Stimulated activated CD4-positive, alpha-beta T cell treated with anti-CD3 and anti-CD28 coated beads, Interleukin-1b, Interleukin-23, amount 100 ng/mL, for 4 hours (primary cell): Measurements from ENCODE around the gene GRID2.

ENCODE experiments used
- DNase-seq, 2 donors: peaks; one replicate each; pipeline ENCODE4 v3.0.0-alpha.2; 2020; ENCODE audit warnings: low read depth in 2 of 2

Gene GRID2

DNA sequence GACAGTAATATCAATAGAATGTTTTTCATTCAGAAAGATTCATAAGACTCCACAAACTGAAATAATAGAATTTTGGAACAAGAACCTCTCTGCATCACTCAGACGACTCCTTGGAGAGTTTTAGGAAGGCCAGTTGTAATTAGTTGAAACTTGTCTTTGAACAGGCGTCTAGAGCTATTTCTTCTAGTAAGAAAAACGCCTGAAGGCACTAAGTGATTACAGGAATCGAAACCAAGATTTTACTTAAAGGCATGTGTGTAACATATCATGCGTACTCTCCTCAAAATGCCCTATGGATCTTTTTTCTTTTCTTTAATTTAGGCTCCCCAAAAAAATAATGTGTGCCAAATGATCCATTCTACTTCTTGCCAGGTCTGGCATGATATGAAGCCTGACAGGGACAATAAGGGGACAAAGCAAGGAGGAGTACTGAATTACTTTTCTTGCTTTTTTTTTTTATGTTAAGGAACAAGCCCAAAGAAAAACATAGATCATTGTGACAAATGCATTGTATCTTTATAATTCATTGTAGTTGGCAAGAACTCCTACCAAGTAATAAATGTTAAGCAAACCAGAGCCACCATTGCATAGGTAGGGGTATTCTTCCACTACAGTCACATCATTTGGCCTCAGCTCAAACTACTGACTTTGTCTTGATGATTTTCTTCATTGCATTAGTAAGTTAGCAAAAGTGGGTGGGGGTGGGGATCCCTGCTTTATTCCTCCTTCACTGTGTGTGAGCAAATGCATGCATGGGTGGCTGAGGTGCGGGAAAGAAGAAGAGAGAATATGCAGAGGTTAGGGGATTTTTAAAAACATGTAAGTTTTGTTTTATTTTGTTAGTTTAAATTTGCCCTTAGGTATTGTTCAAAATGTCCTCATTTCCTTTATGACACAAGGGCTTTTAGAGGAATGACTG lies 1444.9 kb downstream of the GRID2 start:
- DNase-seq, result no peak

DNA sequence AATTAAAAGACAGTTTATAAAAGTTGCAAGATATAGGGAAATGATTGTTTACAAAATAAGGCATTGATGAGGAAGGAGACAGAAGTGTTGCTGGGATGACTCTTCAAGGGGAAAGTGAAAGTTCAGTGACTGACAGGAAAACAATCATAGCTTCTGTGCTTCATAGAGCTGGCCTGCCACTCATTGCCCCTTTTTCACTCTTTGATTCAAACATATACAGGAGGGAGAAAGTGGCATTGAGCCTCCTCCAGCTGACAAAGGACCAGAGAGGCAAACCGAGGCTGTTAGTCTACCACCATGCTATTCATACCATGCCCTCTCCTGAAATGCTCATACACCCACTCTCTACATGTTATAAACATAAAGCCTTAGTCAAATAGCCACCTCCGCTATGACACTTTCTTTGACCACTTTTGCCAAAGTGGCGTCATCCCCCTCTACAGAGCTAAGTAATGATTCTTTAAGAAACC lies 1445.6 kb downstream of the GRID2 start:
- DNase-seq, result no peak

DNA sequence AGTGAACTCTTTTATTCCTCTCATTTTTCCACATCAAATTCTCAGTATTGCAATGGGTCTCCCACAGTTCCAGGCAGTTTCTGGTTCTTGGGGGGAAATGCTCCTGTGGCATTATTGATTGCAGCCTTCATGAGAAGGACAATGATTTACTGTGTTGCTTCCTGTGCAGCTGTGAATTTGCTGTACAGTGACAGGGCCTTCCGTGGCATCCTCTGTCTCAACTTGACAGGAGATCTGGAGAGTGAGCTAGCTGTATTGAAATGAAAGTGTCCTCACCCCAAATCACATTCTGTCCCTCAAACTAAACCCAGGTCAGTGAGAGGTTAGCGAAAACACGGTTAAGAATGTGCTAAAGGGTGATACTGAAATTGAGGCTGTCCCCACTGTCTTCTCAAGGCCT lies 1447.6 kb downstream of the GRID2 start:
- no peak for DNase-seq

DNA sequence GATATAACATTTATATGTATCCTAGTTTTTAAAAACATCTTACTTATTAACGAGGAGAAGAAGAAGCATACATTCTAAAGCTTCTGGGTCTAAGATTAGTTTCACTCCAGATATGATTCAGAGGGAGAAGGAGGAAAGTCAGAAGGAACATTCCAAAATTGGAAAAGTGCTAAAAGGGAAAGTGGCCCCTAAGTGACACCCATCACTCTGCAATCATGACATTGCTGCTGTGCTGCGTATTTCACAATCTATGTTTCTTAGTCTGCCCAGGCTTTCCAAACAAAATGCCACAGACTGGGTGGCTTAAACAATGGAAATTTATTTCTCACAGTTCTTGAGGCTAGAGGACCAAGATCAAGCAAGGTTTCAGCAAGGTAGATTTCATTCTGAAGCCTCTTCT lies 1452.3 kb downstream of the GRID2 start:
- DNase-seq, result no peak

DNA sequence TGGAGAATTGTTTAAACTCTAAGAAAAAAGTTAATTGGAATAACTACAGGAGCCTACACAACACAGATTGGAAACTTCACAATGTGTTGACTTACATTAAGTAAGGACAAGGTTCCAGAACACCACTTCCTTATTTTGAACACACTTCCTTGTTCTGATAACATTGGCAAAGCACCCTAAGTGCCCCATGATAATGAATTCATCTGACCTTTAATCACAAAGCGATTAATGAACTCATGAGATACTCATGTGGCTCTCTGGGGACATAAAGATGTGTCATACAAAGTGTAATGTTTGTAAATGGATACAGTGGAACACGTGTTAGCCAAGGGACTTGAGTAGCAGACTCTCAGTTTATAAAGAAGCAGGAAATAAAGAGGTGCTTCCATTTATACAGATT lies 1455.7 kb downstream of the GRID2 start:
- no peak for DNase-seq

DNA sequence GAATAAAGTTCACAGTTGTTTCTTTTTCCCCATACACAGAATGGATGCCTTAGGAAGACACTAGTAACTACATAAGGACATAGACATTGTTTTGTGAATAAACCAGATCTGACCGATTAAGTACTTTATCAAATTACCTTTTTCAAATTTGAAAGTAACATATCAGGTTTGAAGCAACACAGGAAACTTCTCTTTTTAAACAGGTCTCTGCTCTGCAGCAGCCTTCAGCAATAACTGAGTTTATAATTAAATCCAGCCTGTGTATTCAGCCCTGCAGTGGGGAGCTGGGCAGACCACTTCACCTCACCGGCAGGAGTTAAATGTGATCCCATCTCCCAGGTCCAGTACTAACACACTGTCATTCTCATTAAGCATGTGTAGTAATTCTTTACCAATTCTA lies 1456.5 kb downstream of the GRID2 start:
- DNase-seq, result no peak

DNA sequence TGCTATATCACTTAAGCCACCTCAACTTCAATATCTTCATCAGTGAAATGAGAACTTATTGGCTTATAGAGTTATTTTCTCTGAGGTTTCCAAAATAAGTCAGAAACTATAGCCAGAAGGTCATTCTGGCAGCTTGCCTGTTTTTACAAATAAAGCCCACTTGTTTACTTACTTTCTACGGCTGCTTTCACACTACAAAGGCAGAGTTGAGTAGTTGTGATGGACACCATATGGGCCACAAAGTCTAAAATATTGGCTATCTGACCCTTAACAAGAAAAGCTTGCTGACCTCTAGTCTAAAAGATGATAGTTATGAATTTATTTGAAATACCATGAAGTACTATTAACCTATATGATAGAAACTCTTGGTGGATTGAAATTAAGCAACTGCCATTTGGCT lies 1457.5 kb downstream of the GRID2 start:
- no peak for DNase-seq

DNA sequence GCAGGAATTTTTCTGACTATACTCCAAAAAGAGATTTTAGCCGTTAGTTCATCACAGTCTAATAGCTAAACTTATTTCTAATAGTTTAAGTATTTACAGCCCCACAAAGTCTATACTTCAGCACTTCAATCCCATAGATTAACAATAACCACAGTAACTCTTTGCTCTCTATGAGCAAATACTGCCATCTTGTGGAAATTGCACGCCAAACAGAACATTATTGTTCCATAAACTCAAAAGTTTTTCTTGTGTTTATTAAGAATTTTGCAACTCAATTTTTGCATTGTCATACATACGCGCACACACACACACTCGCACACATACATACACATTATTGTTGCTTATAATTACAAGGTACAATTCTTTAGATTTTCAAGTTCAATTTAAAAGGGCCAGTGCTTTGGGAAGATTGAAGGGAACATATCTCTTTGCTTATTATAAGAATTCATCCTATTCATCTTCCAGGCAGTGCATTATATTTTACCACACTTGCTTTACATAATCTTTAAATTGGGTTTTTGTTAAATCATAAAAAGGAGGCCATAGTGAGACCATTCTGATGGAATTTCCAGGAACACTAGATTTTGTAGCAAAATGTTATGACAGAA lies 1461.0 kb downstream of the GRID2 start:
- DNase-seq, result no peak

DNA sequence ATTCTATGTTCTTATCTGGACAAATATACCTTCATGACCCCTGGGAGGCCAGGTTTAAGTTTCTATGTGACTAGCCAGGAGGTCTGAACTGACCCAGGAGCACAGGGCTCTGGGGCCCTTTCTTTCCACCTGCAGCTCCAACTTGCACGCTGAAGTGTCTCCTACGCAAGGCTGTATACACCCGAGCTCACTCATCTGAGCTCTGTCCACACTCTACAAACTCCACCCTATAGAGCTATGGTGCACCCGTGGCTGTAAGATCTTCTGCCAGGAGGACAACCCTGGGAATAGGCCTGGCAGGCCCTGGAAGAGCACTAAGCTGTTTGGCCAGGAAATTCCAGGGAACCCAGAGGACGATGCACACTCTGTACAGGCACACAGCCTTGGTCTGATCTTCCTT lies 1464.2 kb downstream of the GRID2 start:
- no peak for DNase-seq

DNA sequence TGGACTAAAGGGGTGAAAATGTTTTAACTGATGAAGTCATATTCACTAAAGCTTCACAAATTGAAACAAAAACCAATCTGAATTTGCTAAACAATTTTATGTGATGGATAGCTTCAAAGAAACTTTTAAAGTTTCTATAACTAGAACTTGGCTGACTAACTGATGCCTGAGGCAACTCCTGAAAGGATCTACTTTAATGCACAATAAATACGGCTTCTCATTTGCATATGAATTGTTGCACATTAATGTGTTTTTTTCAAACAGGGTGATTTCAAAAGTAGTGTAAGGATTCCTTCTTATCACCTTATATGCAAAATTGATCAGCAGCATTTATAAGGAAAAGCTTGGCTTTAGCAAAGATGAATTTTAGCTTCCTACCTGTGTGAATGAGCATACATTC lies 1466.4 kb downstream of the GRID2 start:
- DNase-seq, result no peak

DNA sequence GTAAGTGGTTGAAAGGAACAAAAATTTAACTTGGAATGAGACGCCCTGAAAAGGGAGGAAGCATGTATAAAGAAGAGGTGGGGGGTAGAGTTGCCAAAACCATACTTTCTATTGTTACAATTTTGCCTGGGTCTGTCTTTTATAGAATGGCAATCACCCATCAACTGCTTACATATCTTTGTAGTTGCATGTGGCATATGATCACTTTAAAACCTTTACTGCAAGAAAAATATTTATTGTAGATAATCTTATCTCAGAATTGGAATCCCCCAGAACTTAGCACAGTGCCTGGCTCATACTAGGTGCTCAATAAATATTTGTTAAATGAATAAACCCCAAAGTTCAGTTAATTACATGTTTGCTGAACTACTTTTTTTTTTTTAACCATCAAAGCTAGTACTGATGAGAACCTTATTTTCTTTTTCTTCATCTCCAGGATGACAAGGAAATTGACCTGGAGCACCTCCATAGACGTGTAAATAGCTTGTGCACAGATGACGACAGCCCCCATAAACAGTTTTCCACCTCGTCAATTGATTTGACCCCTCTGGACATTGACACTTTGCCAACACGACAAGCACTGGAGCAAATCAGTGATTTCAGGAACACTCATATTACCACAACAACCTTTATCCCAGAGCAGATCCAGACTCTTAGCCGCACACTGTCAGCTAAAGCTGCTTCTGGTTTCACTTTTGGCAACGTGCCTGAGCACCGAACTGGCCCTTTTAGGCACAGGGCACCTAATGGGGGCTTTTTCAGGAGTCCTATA lies 1468.1 kb downstream of the GRID2 start:
- no peak for DNase-seq

DNA sequence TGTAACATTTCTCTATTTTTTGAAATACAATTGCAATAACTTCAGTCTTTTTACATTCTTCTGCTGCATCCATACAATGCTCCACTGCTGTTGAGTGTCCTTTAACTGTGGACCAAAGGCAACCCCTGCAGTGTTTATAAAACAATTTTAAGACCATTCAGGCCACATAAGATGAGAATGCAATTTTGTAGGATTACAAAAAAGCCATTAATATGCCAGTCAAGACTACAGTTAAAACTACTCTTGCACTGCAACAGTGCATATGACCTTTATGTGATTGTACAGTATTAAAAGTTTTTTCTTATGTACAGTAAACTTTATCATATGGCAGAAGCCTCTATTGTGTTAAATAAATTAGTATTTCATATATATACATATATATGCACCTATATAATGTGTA lies 1469.1 kb downstream of the GRID2 start:
- no peak for DNase-seq

DNA sequence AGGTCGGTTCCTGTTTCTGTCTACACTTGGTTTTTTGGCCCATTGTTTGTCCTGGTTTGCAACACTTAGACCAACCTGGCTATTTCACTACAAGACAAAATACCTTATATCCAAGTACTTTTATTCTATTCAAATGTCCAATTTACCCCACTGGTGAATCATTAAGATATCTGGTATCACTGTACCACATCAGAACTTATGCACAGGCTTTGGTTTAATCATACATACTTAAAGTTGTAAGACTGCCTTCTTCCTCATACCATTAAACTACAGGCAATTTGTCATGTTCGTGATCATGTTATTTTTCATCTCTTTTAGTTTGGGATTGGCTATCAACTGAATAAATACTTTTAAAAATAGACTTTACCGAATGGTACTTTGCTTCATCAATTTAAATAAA lies 1471.8 kb downstream of the GRID2 start:
- no peak for DNase-seq

DNA sequence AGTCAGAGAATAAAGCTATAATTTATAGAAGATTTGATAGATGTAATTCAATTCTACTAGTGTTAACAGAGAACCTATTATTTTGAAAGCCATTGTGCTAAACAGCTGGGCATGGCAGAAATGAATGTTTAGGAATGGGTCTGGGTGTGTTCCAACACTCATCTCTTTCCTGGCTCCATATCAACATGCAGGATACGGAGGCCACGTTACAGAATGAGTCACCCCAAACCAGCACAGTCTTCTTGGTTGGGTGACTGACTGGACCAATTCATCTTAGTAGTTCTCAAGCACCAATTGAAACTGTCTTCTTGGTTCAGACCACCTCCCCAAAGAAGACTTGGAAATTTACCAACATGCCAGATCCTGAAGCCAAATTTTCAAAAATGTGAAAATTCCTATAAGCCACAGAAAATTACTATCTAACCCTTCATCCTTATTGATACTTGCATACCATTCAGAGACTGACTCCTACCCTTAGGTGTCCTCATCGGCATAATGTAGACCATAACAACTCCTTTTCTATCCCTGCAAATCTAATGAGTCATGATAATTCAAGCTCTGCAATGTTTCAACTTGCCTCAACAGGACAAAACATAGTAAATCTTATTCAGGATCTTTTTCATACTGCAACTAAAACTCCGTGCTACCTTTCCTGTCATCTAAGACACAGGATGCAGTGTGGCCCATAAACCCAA lies 1472.8 kb downstream of the GRID2 start:
- no peak for DNase-seq

DNA sequence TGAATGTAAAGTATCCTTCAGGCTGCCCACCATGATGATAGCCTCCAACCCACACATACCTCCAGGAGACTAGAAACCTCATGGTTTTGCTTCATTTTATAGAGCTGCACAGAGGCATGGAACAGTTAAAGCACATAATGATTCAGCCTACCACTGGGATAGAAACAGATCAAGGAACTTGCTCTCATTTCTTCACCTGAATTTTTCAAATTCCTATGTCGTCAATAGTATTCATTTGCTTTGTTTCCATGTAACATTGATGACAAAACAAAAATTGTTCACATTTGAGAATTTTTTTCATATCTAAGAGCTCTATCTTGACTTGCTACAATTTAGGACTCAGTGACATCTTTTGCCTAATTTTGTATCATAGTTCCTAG lies 1473.3 kb downstream of the GRID2 start:
- no peak for DNase-seq

DNA sequence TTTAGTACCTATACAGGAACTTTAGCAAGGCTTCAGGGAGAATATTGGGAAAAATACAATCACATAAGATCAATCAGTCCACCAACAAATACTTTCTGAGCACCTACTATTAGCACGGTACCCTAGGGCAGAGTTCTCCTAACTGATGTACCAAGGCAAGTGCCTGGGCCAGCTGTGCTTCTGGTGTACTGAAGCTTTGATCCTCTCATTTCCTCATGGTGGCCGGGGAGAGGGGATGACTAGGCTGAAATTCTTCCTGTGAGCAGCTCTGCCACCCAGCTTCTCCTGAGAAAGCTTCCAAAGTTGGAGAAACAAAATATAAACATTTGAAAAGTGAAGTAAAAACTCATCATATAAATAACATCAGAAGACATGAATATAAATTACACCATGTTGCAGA lies 1475.5 kb downstream of the GRID2 start:
- DNase-seq, result no peak

DNA sequence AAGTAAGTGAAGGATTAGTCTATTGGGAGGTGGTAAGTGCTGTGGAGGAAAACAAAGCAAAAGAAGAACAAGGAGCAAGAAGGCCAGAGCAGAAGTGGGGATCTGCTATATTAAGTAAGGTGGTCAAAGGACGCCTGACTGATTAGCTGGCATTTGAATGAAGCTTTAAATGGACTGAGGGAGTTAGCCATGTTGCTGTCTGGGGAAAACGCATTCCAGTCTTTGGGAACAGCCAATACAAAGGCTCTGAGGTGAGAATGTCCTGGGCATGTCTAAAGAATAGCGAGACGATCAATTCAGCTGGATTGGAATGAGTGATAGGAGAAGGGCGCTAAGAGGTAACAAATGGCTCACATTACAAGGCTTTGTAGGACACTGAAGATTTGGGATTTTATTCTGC lies 1476.3 kb downstream of the GRID2 start:
- no peak for DNase-seq

DNA sequence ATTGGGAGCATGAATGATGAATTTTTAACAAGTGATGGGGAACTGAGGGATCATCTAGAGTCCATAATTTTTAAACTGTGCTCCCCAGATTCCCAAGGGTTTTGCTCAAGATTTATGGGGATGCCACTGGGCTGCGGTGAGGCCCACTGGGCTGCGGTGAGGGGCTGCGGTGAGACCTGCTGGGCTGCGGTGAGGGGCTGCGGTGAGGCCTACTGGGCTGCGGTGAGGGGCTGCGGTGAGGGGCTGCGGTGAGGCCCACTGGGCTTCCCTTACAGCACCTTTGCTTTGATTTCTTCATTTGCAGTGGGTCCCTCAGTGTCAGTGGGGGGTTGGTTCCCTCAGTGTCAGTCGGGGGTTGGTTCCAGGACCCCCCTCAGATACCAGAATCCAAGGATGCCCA lies 1477.4 kb downstream of the GRID2 start:
- DNase-seq, result no peak

DNA sequence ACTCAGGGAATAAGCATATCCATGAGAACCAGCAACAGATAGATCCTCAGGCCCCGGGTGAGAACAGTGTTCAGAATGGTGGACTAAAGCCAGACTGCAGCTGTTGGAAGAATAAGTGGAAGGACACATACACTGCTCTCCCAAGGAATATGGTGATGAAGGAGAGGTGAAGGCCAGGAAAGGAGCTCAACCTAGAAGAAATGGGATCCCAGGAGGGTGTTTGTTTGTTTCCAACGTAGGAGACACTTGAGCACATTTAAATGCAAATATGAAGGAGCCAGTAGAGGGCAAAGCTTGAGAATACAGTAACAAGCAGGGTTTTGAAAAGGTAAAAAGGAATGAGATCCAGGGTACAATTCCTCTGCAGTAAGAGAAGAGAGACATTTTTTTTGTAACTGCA lies 1482.4 kb downstream of the GRID2 start:
- DNase-seq, result no peak

DNA sequence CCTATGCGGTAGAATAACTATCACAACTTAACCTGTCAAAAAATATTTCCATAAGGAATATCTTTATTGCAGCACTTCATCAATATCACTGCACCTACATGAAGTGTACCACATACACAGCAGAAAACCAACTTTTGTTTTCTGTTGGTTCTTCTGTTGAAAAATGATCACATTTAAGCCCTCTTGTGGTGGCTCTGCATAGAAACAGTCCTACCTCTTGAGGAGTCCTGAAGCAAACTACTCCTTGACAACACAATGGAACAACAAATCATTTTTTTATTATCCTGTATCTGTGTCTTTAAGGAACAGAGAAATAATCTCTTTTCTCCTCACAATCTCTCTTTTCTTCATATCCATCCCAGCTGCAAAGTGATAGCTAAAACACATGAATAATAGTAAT lies 1484.9 kb downstream of the GRID2 start:
- no peak for DNase-seq

DNA sequence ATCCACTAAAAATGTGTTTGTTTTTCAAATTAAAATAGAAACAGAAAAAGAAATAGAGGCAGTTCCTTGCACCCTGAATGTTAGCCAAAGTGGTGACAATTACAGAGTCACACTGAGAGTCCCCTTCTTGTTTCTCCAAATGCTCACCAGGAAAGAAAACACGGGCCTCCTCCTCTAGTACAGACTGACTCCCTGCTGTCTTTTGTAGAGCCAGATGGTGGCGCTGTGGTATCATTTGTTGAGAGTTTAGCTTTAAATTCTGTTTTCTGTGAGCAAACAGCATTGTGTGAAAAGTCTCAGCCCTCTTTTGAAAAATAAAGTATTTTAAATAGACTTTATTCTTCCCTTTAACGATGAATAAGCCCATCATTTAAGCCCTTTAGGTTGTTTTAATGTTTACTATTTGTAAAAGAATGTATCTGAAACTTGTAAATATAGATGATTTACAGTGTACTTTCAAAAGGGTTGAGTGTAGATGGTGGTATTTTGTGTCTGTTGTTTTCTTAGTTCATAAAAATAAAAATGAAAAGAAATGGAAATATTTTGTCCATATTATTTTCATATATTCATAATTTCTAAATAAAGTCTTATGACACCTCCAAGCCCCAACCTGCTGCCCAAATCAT lies 1487.9 kb downstream of the GRID2 start:
- DNase-seq, result no peak

DNA sequence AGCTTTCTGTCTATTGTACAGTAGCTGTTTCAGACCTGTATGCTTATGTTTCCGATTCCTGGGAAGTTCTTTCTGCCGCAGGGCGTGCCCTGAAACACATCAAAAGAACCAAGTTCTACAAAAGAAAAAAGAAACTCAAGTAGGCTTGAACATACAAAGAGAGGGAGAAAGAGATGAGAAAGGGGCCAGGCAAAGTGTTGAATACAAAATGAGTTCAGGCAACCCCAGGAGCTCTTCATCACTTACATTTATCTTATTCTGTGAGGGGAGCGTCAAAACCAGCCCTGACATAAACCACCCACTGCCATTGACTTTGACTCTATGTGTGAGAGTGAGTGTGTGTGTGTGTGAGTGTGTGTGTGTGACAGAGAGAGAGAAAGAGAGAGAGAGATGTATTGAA lies 1498.3 kb downstream of the GRID2 start:
- DNase-seq, result no peak
